ENCODE data around the gene CTAGE8.
"Not testable (repeated sequence)": the region's sequence is repeated elsewhere in the genome, so short reads cannot be mapped to it uniquely, and the experiment has no call there.

GRCh38 chr7:144264692-144265091, 4.4 kb downstream of the CTAGE8 start, which contains the start of gene OR2A7:
- not testable (repeated sequence) for TF ChIP-seq EP300 (IDR thresholded peaks at IDR 0.05; ENCODE audit: low read depth); CTCF (IDR thresholded peaks at IDR 0.05); POLR2A (IDR thresholded peaks at IDR 0.05); POLR2AphosphoS5 (IDR thresholded peaks at IDR 0.05)
